Lower leg skin (tissue), 4 donors: ENCODE data around the gene KCNC1. TPM values are rescaled to one million over a fixed set of nuclear protein-coding genes. Genes with fewer than 3 reads are reported as not detected.

ENCODE experiments used
- DNase-seq, 2 donors: peaks; one replicate each; pipeline ENCODE4 v3.0.0-alpha.2; 2019; ENCODE audit warnings: low spot score in 2 of 2
- H3K4me3 ChIP-seq: fragments of 200-600 bp; sonication (generic); 2 replicates; pipeline ENCODE4 v1.5.1; 2017; ENCODE audit warnings: mild to moderate bottlenecking, low read depth; ENCODE audit not compliant: poor library complexity, severe bottlenecking
- CTCF ChIP-seq, 3 donors: fragments of 450-650 bp; IDR thresholded peaks; one replicate each; pipeline ENCODE4 v1.5.1; 2016; ENCODE audit warnings: antibody characterized with exemption in 3 of 3, mild to moderate bottlenecking in 3 of 3, moderate library complexity in 2 of 3
- POLR2A ChIP-seq, 2 donors: fragments of 450-650 bp; IDR thresholded peaks; one replicate each; pipeline ENCODE4 v1.6.1; 2016 to 2017; ENCODE audit warnings: antibody characterized with exemption in 2 of 2, mild to moderate bottlenecking in 1 of 2, moderate library complexity in 1 of 2
- WGBS, 2 donors: methylation state at CpG; one replicate each; pipeline ENCODE4 v1.1.5; 2018; 5-methylcytosine and 5-hydroxymethylcytosine counted together
- intact Hi-C: fragments of 100-400 bp; cut with DNase I; formaldehyde crosslinking; loops from one replicate; pipeline ENCODE4 v1.15.0; 2023; ENCODE audit warnings: low total_unique reads
- total RNA-seq, 4 donors: library from RNA; depleted of rRNA; stranded (reverse); fragments of >200 nt; gene quantifications; one replicate each; pipeline ENCODE4 v1.1.0, GENCODE V29; 2016

The KCNC1 gene
- total RNA-seq, 4 donors from 2014 or later = 0.06 TPM; not detected in 3

- TF ChIP-seq CTCF (IDR thresholded peaks at IDR 0.05) (no peak), POLR2A (IDR thresholded peaks at IDR 0.05) (no peak)
- intact Hi-C loops = no loop called here
- WGBS, 2 donors = 48 to 57% methylated on average over 2 of the region's 2 CpGs
- no peak overlapping the region for H3K4me3 ChIP-seq
- no peak for DNase-seq
Measured at GRCh38 chr11:17813391-17814059, 78.9 kb downstream of the KCNC1 start.

- DNase-seq = no peak
- no peak overlapping the region for H3K4me3 ChIP-seq
- WGBS, 2 donors = 100% methylated on average over 1 of the region's 1 CpG
- TF ChIP-seq POLR2A (IDR thresholded peaks at IDR 0.05) (no peak), CTCF (IDR thresholded peaks at IDR 0.05) (no peak)
- intact Hi-C loops = no loop called here
Measured at GRCh38 chr11:17814546-17814945, 80.0 kb downstream of the KCNC1 start.

GRCh38 chr11:17816232-17816931 is 81.8 kb downstream of the KCNC1 start:
- H3K4me3 ChIP-seq = no peak overlapping the region
- no peak for DNase-seq
- intact Hi-C loops = no loop called here
- 52 to 66% methylated on average over 4 of the region's 4 CpGs for WGBS, 2 donors
- TF ChIP-seq POLR2A (IDR thresholded peaks at IDR 0.05) (no peak), CTCF (IDR thresholded peaks at IDR 0.05) (no peak)

- no peak for DNase-seq
- WGBS, 2 donors = 48 to 56% methylated on average over 4 of the region's 4 CpGs
- no peak overlapping the region for H3K4me3 ChIP-seq
- intact Hi-C loops = no loop called here
- no peak for TF ChIP-seq POLR2A (IDR thresholded peaks at IDR 0.05)
- no peak for TF ChIP-seq CTCF (IDR thresholded peaks at IDR 0.05)
Measured at GRCh38 chr11:17821648-17822400, 87.2 kb downstream of the KCNC1 start.

GRCh38 chr11:17822401-17822781 is 87.8 kb downstream of the KCNC1 start:
- WGBS, 2 donors = 77 to 81% methylated on average over 5 of the region's 5 CpGs
- intact Hi-C loops = no loop called here
- TF ChIP-seq POLR2A (IDR thresholded peaks at IDR 0.05) = no peak
- DNase-seq = no peak
- H3K4me3 ChIP-seq = no peak overlapping the region

- TF ChIP-seq CTCF (IDR thresholded peaks at IDR 0.05) (no peak), POLR2A (IDR thresholded peaks at IDR 0.05) (no peak)
- DNase-seq = no peak
- intact Hi-C loops = no loop called here
- 90 to 96% methylated on average over 5 of the region's 5 CpGs for WGBS, 2 donors
- no peak overlapping the region for H3K4me3 ChIP-seq
Measured at GRCh38 chr11:17827006-17827405, 92.4 kb downstream of the KCNC1 start.
